Stimulated activated memory B cell treated with anti-CD40 and anti-IgM and Interleukin-4, amounts not matched to agents 10 μg/mL and 1 μg/mL and 100 μg/mL, for 72 hours (primary cell): ENCODE data around the gene HERC3.
A peak's percentile ranks its signal among the peaks of the same experiment; 100 is the strongest.

Experiments
- ATAC-seq: fragments of 150-1000 bp; cut with Tn5 transposase; 2 replicates; pipeline ENCODE4 v1.10.0; 2021
- H3K27ac Mint-ChIP-seq: one replicate; pipeline ENCODE4 v1.8.0; 2022; ENCODE audit warnings: mild to moderate bottlenecking, mixed read lengths
- H3K27me3 Mint-ChIP-seq: one replicate; pipeline ENCODE4 v1.8.0; 2022; ENCODE audit warnings: mixed read lengths
- H3K36me3 Mint-ChIP-seq: one replicate; pipeline ENCODE4 v1.8.0; 2022; ENCODE audit warnings: mixed read lengths
- H3K4me1 Mint-ChIP-seq: one replicate; pipeline ENCODE4 v1.8.0; 2022; ENCODE audit warnings: mixed read lengths
- H3K4me3 Mint-ChIP-seq: one replicate; pipeline ENCODE4 v1.8.0; 2022; ENCODE audit warnings: mild to moderate bottlenecking, moderate library complexity, mixed read lengths
- H3K9me3 Mint-ChIP-seq: one replicate; pipeline ENCODE4 v1.8.0; 2022; ENCODE audit warnings: mixed read lengths

HERC3 gene

DNA sequence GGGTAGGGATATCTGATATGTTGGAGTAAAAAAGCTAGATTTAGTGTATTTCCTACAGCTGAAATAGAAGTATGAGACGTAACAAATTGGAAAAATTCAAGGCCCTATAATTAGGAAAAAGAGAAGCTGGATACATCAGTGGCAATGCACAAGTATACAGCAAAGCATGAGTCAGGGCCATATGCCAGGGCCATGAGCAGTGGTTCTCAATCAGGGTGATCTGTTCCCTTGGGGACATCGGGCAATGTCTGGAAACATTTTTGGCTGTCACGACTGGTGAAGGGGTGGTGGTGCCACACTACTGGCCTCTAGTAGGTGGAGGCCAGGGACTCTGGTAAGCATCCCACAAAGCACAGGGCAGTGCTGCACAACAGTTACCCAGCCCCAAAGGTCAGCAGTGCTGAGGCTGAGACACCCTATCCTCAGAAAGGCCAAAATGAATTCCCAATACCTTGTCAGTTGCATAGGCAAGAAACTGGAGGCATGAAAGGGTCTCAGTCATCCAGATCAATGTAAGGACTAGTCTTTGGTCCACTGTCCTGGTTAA lies 142.2 kb downstream of the HERC3 start:
- H3K4me1 Mint-ChIP-seq: peaks cover 24% of the 10 kb centered on the region
- H3K27me3 Mint-ChIP-seq: no peaks in the 10 kb centered on the region
- no peak overlapping the region for H3K27ac Mint-ChIP-seq
- no peak overlapping the region for H3K4me3 Mint-ChIP-seq
- H3K9me3 Mint-ChIP-seq: no peaks in the 10 kb centered on the region
- no peaks in the 10 kb centered on the region for H3K36me3 Mint-ChIP-seq
- no peak for ATAC-seq

DNA sequence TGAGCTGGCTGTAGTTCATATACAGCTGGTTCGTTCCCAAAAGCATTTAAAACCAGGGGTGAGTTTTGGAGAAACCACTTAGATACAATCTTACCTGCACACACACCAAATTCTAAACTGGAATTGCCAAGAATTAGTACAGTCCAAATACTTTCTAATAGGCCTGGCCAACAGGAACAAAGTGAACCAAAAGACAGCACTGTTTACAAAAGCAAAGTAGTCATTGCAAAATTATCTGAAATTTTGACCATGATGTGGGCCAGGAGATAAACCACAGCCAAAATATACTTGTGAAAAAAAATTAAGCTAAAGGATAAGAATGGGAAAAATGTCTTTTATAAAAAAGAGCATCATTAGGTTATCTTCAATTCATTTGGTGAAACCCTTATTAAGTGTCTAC lies 143.3 kb downstream of the HERC3 start:
- peaks cover 24% of the 10 kb centered on the region for H3K4me1 Mint-ChIP-seq
- no peak overlapping the region for H3K27ac Mint-ChIP-seq
- no peaks in the 10 kb centered on the region for H3K27me3 Mint-ChIP-seq
- H3K4me3 Mint-ChIP-seq: no peak overlapping the region
- no peaks in the 10 kb centered on the region for H3K36me3 Mint-ChIP-seq
- no peak for ATAC-seq
- H3K9me3 Mint-ChIP-seq: no peaks in the 10 kb centered on the region

DNA sequence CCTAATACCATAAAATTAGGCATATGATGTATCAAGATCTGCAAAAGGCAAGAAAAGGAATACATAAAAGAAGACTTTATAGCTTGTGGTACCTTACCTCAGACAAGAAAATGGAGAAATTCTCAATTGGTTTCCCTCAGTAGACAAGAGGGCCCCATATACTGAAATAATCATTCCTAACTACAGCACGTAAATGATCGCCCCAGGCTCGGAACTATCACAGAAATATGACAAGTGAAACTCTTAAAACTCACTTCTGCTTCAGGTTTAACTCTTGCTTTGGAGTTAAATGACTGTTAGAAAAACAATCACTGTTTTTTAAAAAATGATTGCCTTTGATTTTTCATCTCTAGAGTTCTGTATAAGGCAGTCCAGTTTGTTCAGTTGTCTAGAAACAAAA lies 144.0 kb downstream of the HERC3 start:
- no peaks in the 10 kb centered on the region for H3K9me3 Mint-ChIP-seq
- no peaks in the 10 kb centered on the region for H3K36me3 Mint-ChIP-seq

DNA sequence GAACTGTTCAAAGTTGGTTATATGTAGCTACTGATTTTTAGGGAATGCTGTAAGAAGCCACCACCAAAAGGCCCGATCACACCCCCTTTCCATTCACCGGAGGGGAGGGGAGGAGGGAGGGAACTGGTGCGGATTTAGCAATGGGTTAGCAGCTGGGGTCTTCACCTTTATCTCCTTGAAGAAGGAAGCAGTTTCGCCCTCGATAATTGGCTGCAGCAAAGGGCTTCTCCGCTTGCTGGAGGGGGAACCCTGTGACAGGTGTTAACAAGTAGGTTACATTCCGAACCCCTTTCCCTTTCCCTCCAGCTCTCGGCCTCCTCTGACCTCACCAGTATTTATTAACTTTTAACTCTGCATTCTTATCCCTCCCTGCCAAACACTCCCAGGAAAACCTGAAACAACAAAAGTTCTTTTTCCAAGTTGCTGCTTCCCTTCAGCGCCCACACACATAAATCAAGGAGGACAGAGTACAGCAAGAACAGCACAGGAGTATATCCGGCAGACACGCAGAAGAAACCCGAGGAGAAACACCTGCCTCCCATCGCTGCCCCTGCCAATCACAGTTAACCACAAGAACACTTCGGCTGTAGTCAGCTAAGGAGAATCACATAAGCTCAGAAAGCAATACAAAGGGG lies 145.1 kb downstream of the HERC3 start:
- no peaks in the 10 kb centered on the region for H3K27me3 Mint-ChIP-seq
- no peaks in the 10 kb centered on the region for H3K9me3 Mint-ChIP-seq
- H3K4me1 Mint-ChIP-seq: peaks cover 24% of the 10 kb centered on the region
- peak; percentile 63 for ATAC-seq
- H3K27ac Mint-ChIP-seq: no peak overlapping the region
- no peaks in the 10 kb centered on the region for H3K36me3 Mint-ChIP-seq
- peak overlapping the region; percentile 49 for H3K4me3 Mint-ChIP-seq

More for the DNA sequence above, 144.0 kb downstream of the HERC3 start:
- Mint-ChIP-seq H3K27ac (no peak overlapping the region), H3K4me1 (peaks cover 24% of the 10 kb centered on the region), H3K27me3 (no peaks in the 10 kb centered on the region), H3K4me3 (no peak overlapping the region)
- ATAC-seq: peak; percentile 57

DNA sequence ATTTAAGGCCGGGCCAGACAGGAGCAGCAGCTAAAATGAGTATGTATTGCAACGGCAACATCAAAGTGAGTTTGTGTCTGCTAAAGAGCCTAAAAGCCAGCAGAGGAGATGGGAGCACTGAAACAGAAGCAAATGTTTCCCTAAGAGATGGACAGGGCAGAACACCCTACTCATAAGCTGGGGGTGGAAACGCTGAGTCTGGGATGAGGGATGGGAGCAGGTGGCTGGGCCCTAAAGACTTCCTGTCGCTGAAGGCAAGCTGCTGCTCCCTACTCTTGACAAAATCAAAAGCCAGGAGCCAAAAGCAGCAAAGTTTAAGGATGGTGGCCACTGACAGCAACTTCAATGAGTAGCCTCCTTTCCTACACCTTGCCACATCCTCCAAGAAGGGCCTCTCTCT lies 145.9 kb downstream of the HERC3 start:
- no peaks in the 10 kb centered on the region for H3K27me3 Mint-ChIP-seq
- H3K9me3 Mint-ChIP-seq: no peaks in the 10 kb centered on the region
- no peaks in the 10 kb centered on the region for H3K36me3 Mint-ChIP-seq
- peaks cover 24% of the 10 kb centered on the region for H3K4me1 Mint-ChIP-seq
- no peak overlapping the region for H3K27ac Mint-ChIP-seq
- no peak for ATAC-seq
- no peak overlapping the region for H3K4me3 Mint-ChIP-seq

DNA sequence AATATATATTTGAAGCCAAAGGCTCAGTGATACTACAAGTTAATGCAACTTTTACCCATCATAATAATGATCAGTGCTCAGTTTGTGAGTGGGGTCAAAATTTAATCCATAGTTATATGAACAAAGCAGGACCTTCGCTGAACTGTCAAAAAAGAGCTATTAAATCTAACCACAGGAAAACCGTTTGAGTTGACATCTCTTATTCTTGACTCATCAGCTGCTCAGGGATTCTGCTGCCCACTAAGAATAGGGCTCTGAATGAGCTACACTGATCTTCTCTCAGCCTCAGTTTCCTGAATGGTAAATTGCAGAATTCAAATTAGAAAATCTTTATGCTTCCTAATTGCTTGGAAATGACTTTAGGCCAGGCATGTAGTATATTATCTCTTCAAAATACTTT lies 150.3 kb downstream of the HERC3 start:
- no peak for ATAC-seq
- H3K36me3 Mint-ChIP-seq: no peaks in the 10 kb centered on the region
- H3K27ac Mint-ChIP-seq: no peak overlapping the region
- H3K27me3 Mint-ChIP-seq: no peaks in the 10 kb centered on the region
- H3K4me1 Mint-ChIP-seq: peaks cover 8% of the 10 kb centered on the region
- no peaks in the 10 kb centered on the region for H3K9me3 Mint-ChIP-seq
- H3K4me3 Mint-ChIP-seq: no peak overlapping the region

DNA sequence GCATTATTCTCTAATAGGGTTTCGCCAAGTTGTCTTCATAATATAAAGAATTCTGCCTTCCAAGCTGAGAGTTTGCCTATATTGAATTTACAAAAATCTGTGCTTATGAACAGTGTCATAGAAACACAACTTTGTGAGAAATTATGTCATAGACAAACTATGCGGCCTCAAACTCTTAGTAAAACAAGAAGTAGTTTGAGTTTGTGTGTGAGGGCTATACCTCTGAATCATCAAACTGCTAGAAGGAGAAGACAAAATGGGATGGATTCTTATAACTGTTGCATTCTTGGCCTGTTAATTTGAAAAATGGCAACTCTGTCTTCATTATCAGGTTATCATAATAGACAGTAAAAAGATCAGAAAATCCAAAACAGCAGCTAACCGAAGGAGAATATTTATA lies 151.4 kb downstream of the HERC3 start:
- no peak overlapping the region for H3K27ac Mint-ChIP-seq
- H3K9me3 Mint-ChIP-seq: no peaks in the 10 kb centered on the region
- no peaks in the 10 kb centered on the region for H3K27me3 Mint-ChIP-seq
- peaks cover 4% of the 10 kb centered on the region for H3K36me3 Mint-ChIP-seq
- no peaks in the 10 kb centered on the region for H3K4me1 Mint-ChIP-seq
- no peak overlapping the region for H3K4me3 Mint-ChIP-seq
- ATAC-seq: no peak

DNA sequence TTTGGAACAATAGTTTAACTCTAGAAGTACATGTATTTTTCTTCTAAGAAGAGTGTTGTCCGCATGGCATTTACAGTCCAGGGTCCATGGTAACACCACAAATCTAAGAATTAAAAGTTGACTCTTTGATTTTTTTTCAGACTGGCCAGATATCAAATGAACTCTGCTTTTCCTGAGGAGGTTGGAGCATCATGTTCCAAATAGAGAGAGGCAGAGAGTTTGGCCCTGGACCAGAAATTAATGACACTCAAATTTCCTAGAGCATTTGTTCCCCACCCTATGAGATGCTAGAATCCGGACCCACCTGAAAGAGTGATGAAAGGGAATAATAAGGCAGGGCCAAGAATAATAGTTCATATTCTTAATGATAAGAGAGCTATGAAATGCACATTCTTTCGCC lies 152.3 kb downstream of the HERC3 start:
- Mint-ChIP-seq H3K4me3 (no peak overlapping the region), H3K4me1 (no peaks in the 10 kb centered on the region), H3K27ac (no peak overlapping the region), H3K9me3 (no peaks in the 10 kb centered on the region), H3K36me3 (peaks cover 7% of the 10 kb centered on the region), H3K27me3 (no peaks in the 10 kb centered on the region)
- no peak for ATAC-seq

DNA sequence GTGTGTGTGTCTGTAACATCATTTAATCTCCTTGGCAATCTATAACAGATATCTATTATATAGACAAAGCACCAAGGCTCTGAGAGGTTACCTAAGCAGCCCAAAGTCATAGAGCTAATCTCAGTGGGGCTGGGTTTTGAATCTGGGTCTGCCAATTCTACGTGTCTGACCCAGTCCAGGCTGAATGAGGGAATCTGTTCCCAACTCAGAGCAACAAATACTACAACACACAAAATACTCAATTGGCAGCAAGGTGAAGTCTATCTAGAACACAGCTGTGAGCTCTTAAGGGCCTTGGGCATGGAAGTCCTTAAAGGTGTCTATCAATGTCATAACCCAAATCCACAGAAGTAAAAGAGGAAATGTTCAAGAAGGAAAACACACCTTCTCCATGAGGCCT lies 152.9 kb downstream of the HERC3 start:
- no peak overlapping the region for H3K4me3 Mint-ChIP-seq
- H3K27me3 Mint-ChIP-seq: no peaks in the 10 kb centered on the region
- no peak for ATAC-seq
- peaks cover 7% of the 10 kb centered on the region for H3K36me3 Mint-ChIP-seq
- no peaks in the 10 kb centered on the region for H3K9me3 Mint-ChIP-seq
- H3K4me1 Mint-ChIP-seq: no peaks in the 10 kb centered on the region
- no peak overlapping the region for H3K27ac Mint-ChIP-seq

DNA sequence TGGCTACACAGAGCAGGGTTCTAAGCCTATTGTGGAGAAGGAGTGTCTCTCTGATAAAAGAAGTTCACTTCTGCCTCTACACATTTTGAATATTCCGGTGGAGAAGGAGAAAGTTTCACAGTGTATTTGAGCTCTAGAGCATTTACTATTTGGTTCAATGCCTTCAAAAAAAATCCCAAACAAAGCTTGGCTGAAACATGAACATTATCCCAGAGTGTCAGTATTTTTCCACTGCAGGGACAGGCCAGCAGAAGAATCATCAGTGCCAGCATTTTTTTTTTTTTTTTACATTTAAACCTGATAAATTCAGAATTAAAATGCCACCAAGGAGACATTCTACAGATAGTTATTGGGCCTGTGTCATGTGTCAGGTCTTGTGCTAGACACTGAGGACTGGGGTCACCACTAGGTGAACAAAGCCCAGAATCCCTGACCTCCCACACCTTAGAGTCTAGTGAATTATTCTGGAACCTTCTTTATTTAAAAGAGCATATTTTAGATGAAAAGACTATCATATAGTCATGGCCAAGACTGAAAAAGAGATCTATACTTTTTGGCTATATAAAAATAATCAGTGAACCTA lies 153.4 kb downstream of the HERC3 start:
- Mint-ChIP-seq H3K27ac (no peak overlapping the region), H3K27me3 (no peaks in the 10 kb centered on the region)

DNA sequence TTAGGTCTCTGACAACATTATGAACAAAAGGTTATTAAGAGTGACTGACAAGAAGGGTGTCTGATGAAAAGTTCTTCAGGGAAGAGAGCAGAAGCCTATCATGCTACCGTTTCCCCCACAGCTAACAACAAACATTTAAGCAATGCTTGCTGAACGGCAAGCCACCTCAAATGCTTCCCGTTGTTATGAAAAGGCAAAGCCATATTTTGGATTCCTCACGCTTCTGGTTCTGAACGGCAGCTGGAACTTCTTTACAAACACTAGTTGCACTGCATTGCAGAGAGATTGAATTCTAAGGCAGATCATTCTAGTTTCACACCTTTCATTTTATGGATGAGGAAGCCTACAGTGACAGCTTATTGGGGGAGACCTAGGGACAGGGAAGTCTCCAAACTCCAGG lies 153.9 kb downstream of the HERC3 start:
- H3K9me3 Mint-ChIP-seq: no peaks in the 10 kb centered on the region
- H3K4me3 Mint-ChIP-seq: no peak overlapping the region

More for the DNA sequence above, 153.4 kb downstream of the HERC3 start:
- H3K9me3 Mint-ChIP-seq: no peaks in the 10 kb centered on the region
- no peak overlapping the region for H3K4me3 Mint-ChIP-seq
- ATAC-seq: no peak
- H3K4me1 Mint-ChIP-seq: no peaks in the 10 kb centered on the region
- peaks cover 7% of the 10 kb centered on the region for H3K36me3 Mint-ChIP-seq

DNA sequence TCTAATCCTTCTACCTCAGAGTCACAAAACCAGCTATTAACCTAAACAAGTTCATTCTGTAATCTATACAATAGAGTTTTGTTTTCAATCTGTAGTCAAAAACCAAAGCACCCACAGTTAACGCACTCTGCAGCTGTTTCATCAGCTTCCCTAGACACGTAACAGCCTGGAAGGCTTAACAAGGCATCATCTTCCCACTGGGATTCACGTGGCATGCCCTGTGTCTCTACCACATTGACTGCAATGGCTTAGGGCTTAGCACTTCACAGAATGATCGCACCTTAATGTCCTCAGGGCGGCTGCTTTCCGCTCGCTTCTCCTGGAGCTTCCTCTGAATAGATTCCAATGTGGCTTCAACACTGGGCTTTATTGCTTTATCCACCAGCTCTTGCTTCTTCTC lies 155.1 kb downstream of the HERC3 start:
- Mint-ChIP-seq H3K36me3 (peaks cover 7% of the 10 kb centered on the region), H3K27ac (no peak overlapping the region), H3K27me3 (no peaks in the 10 kb centered on the region), H3K9me3 (no peaks in the 10 kb centered on the region), H3K4me3 (no peak overlapping the region), H3K4me1 (no peaks in the 10 kb centered on the region)
- ATAC-seq: no peak

More for the DNA sequence above, 153.9 kb downstream of the HERC3 start:
- Mint-ChIP-seq H3K36me3 (peaks cover 7% of the 10 kb centered on the region), H3K27ac (no peak overlapping the region), H3K27me3 (no peaks in the 10 kb centered on the region), H3K4me1 (no peaks in the 10 kb centered on the region)
- ATAC-seq: no peak

DNA sequence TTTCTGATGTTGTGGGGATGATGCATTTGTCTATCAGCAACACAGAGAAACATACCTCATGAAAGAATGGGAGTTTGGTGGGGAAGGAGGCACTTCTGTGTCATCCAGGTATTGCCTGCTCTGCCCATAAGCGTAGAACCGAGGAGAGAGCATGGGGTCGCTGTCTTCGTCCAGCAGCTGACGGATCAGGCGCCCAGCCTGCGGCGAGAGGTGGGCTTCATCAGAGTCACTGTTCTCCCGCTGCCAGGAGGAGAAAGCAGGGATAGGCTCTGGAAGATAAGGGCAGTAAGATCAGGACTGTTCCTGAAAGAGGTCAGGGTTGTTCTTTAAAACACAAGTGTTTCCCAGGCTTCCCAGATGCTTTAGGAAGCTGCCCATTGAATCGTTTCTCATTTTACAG lies 158.1 kb downstream of the HERC3 start:
- no peaks in the 10 kb centered on the region for H3K4me1 Mint-ChIP-seq
- H3K4me3 Mint-ChIP-seq: no peak overlapping the region
- H3K9me3 Mint-ChIP-seq: no peaks in the 10 kb centered on the region
- H3K27ac Mint-ChIP-seq: no peak overlapping the region
- no peaks in the 10 kb centered on the region for H3K27me3 Mint-ChIP-seq
- no peak for ATAC-seq
- H3K36me3 Mint-ChIP-seq: peaks cover 7% of the 10 kb centered on the region

DNA sequence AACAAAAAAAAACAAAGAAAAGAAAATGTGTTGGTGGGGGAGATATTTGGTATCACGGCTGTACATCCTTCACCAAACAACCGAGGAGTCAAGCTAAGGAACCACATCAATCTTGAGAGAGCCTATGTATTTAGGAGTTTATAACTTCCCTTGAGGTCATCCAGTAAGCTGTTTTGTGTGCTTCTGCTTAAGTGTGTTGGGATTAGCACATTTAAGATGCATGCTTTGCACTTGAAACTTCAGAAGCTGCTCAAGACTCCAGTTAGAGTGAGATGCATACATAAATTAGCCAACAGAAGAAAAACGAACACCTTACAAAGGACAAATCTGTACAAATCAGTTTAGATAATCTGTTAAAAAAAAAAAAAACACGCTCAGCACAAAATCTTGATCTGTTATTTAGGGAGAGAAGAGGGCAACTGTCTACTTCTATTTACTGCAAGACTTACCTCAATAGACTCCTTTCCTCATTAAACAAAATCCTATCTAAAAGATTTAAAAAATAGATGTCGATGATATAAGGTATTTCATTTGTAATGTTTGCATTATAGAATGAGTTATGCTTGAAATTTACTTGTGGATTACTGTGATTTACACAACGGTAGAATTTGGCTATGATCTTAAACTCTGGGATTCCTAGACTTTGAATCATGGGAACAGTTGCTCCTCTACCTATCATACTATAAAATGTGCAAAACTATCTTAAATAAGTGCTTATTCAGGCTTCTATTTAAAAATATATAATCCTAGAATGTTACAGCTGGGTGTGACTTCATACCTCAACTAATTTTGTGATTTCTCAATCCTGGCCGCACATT lies 159.2 kb downstream of the HERC3 start:
- ATAC-seq: no peak
- Mint-ChIP-seq H3K27me3 (no peaks in the 10 kb centered on the region), H3K27ac (no peak overlapping the region), H3K9me3 (no peaks in the 10 kb centered on the region), H3K4me1 (no peaks in the 10 kb centered on the region), H3K4me3 (no peak overlapping the region), H3K36me3 (peaks cover 7% of the 10 kb centered on the region)

DNA sequence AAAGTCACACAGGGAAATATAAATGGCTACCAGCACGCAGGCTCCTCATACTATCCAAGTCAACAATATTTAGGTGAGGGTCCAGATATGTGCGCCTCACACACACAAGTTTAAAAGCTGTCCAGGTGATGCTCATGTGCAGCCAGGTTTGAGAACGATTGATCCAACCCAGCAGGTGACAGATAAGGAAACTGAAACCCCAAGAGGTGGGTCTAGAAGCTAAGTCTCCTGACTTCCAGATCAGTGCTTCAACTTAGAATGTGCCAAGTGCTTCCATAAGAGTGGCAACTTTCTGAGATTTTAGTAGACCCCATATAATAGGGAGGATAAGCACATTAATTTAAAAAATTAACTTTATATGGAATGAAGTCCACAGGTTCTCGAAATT lies 159.8 kb downstream of the HERC3 start:
- Mint-ChIP-seq H3K4me1 (no peaks in the 10 kb centered on the region), H3K9me3 (no peaks in the 10 kb centered on the region), H3K27ac (no peak overlapping the region), H3K27me3 (no peaks in the 10 kb centered on the region), H3K36me3 (peaks cover 7% of the 10 kb centered on the region), H3K4me3 (no peak overlapping the region)
- ATAC-seq: no peak

DNA sequence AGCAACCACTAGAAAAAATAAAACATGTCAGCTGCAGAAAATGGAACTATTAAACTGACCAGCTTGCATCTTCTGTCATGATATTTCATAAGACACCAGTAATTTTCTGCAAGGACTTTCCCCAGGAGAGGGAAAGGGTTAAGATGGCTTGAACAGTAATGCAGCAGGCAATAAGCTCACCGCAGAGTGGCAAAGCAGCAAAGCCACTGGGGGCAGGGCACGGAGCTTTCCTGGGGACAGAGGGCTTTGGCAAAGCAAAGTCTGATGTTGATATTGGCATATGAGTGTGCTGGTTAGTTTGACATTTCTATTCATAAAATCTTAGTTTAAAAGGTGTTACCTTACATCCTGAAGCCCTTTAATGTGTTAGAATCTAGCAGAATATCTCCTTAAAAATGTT lies 160.5 kb downstream of the HERC3 start:
- Mint-ChIP-seq H3K27ac (no peak overlapping the region), H3K4me1 (no peaks in the 10 kb centered on the region), H3K4me3 (no peak overlapping the region), H3K36me3 (peaks cover 7% of the 10 kb centered on the region), H3K27me3 (peaks cover 2% of the 10 kb centered on the region), H3K9me3 (no peaks in the 10 kb centered on the region)
- no peak for ATAC-seq
